Activated CD4-positive, alpha-beta memory T cell treated with anti-CD3 and anti-CD28 coated beads for 36 hours (primary cell): ENCODE data around the gene SPINT3. TPM values are rescaled to one million over a fixed set of nuclear protein-coding genes. Genes with fewer than 3 reads are reported as not detected.

Experiments
- CTCF ChIA-PET: fragments of 350-600 bp; sonication (Branson Sonifier 250); formaldehyde crosslinking; loops from one replicate; lab custom pipeline; 2021; ENCODE audit warnings: antibody characterized with exemption, inconsistent platforms; lab: Charles Lee
- POLR2A ChIA-PET: fragments of 350-600 bp; sonication (Branson Sonifier 250); formaldehyde crosslinking; loops from one replicate; lab custom pipeline; 2021; ENCODE audit warnings: antibody characterized with exemption; lab: Charles Lee
- DNase-seq: peaks from one replicate; pipeline ENCODE4 v3.0.0-alpha.2; 2020
- H3K27ac Mint-ChIP-seq: one replicate; pipeline ENCODE4 v1.8.0; 2021; ENCODE audit warnings: mixed read lengths
- H3K27me3 Mint-ChIP-seq: one replicate; pipeline ENCODE4 v1.8.0; 2021; ENCODE audit warnings: mixed read lengths
- H3K36me3 Mint-ChIP-seq: one replicate; pipeline ENCODE4 v1.8.0; 2021; ENCODE audit warnings: mixed read lengths
- H3K4me1 Mint-ChIP-seq: one replicate; pipeline ENCODE4 v1.8.0; 2021; ENCODE audit warnings: low read depth, mixed read lengths
- H3K4me3 Mint-ChIP-seq: one replicate; pipeline ENCODE4 v1.8.0; 2021; ENCODE audit warnings: mild to moderate bottlenecking, mixed read lengths
- H3K9me3 Mint-ChIP-seq: one replicate; pipeline ENCODE4 v1.8.0; 2021; ENCODE audit warnings: mixed read lengths
- intact Hi-C: fragments of 100-400 bp; cut with micrococcal nuclease; formaldehyde crosslinking; loops from one replicate; pipeline ENCODE4 v1.15.1; 2023
- total RNA-seq, 2 experiments: library from RNA; stranded (reverse); gene quantifications; one replicate each; pipeline ENCODE4 v1.2.3, GENCODE V29; 2021

The SPINT3 gene
- not detected for total RNA-seq

- H3K4me3 Mint-ChIP-seq: no peak within 1 kb of the TSS
- H3K27me3 Mint-ChIP-seq: peaks cover 23% of the 10 kb centered on the region
- POLR2A ChIA-PET: no interaction called here
- H3K4me1 Mint-ChIP-seq: no peaks in the 10 kb centered on the region
- no peaks in the 10 kb centered on the region for H3K9me3 Mint-ChIP-seq
- intact Hi-C loops: no loop called here
- no peak for DNase-seq
- H3K27ac Mint-ChIP-seq: no peak within 1 kb of the TSS
- H3K36me3 Mint-ChIP-seq: no peaks in the 10 kb centered on the region
- CTCF ChIA-PET: no interaction called here
Measured at GRCh38 chr20:45515147-45515913, at the start of gene SPINT3. Gene SPINT3, minus strand, starts transcription at chr20:45515622. Its CDS starts 14 bp downstream, at chr20:45515608.

- Mint-ChIP-seq H3K36me3 (no peaks in the 10 kb centered on the region), H3K4me3 (no peak overlapping the region), H3K9me3 (peaks cover 2% of the 10 kb centered on the region), H3K4me1 (no peaks in the 10 kb centered on the region), H3K27ac (no peak overlapping the region), H3K27me3 (peaks cover 9% of the 10 kb centered on the region)
- ChIA-PET CTCF (no interaction called here), POLR2A (no interaction called here)
- no peak for DNase-seq
- intact Hi-C loops: no loop called here
Measured at GRCh38 chr20:45564760-45565276, 49.4 kb upstream of the SPINT3 start.

GRCh38 chr20:45555198-45555597 is 39.8 kb upstream of the SPINT3 start:
- H3K36me3 Mint-ChIP-seq: no peaks in the 10 kb centered on the region
- peaks cover 21% of the 10 kb centered on the region for H3K27me3 Mint-ChIP-seq
- no peak for DNase-seq

GRCh38 chr20:45552456-45552855 is 37.0 kb upstream of the SPINT3 start:
- Mint-ChIP-seq H3K27me3 (peaks cover 22% of the 10 kb centered on the region), H3K36me3 (no peaks in the 10 kb centered on the region), H3K27ac (no peak overlapping the region), H3K9me3 (no peaks in the 10 kb centered on the region), H3K4me1 (no peaks in the 10 kb centered on the region), H3K4me3 (no peak overlapping the region)
- no peak for DNase-seq
- intact Hi-C loops: no loop called here
- POLR2A ChIA-PET: no interaction called here
- CTCF ChIA-PET: no interaction called here

More at GRCh38 chr20:45555198-45555597, 39.8 kb upstream of the SPINT3 start:
- ChIA-PET CTCF (interaction anchor here (1.7 kb wide), 1 partner anchor 74 kb away, joined by 4 read pairs; the partner anchor contains the start of gene WFDC10A), POLR2A (no interaction called here)
- H3K27ac Mint-ChIP-seq: no peak overlapping the region
- no peaks in the 10 kb centered on the region for H3K9me3 Mint-ChIP-seq
- intact Hi-C loops: no loop called here
- no peaks in the 10 kb centered on the region for H3K4me1 Mint-ChIP-seq
- no peak overlapping the region for H3K4me3 Mint-ChIP-seq

GRCh38 chr20:45550765-45551164 is 35.3 kb upstream of the SPINT3 start:
- peaks cover 24% of the 10 kb centered on the region for H3K27me3 Mint-ChIP-seq
- no peak overlapping the region for H3K27ac Mint-ChIP-seq
- CTCF ChIA-PET: interaction anchor here (2.3 kb wide), 1 partner anchor 221 kb away, joined by 6 read pairs; no protein-coding TSS in a partner anchor
- no peak overlapping the region for H3K4me3 Mint-ChIP-seq
- POLR2A ChIA-PET: no interaction called here
- no peak for DNase-seq
- H3K9me3 Mint-ChIP-seq: no peaks in the 10 kb centered on the region
- H3K4me1 Mint-ChIP-seq: no peaks in the 10 kb centered on the region
- intact Hi-C loops: no loop called here
- H3K36me3 Mint-ChIP-seq: no peaks in the 10 kb centered on the region

- intact Hi-C loops: no loop called here
- H3K4me3 Mint-ChIP-seq: no peak overlapping the region
- POLR2A ChIA-PET: no interaction called here
Measured at GRCh38 chr20:45548410-45548809, 33.0 kb upstream of the SPINT3 start.

GRCh38 chr20:45547206-45547770 is 31.9 kb upstream of the SPINT3 start, which contains the start of gene EPPIN:
Gene EPPIN, minus strand, starts transcription at chr20:45547401. Its CDS starts 44 bp downstream, at chr20:45547357.
- intact Hi-C loops: no loop called here
- Mint-ChIP-seq H3K4me3 (no peak within 1 kb of the TSS), H3K9me3 (no peaks in the 10 kb centered on the region)

More at GRCh38 chr20:45548410-45548809, 33.0 kb upstream of the SPINT3 start:
- peaks cover 22% of the 10 kb centered on the region for H3K27me3 Mint-ChIP-seq
- no peaks in the 10 kb centered on the region for H3K36me3 Mint-ChIP-seq
- CTCF ChIA-PET: interaction anchor here (1.5 kb wide), 1 partner anchor 222 kb away, joined by 5 read pairs; no protein-coding TSS in a partner anchor
- no peaks in the 10 kb centered on the region for H3K4me1 Mint-ChIP-seq
- no peak overlapping the region for H3K27ac Mint-ChIP-seq
- H3K9me3 Mint-ChIP-seq: no peaks in the 10 kb centered on the region
- no peak for DNase-seq

GRCh38 chr20:45545754-45546453 is 30.5 kb upstream of the SPINT3 start:
- H3K27ac Mint-ChIP-seq: no peak overlapping the region
- CTCF ChIA-PET: interaction anchor here (1.3 kb wide), 1 partner anchor 225 kb away, joined by 12 read pairs; no protein-coding TSS in a partner anchor
- H3K36me3 Mint-ChIP-seq: no peaks in the 10 kb centered on the region
- H3K4me3 Mint-ChIP-seq: no peak overlapping the region
- POLR2A ChIA-PET: no interaction called here
- H3K27me3 Mint-ChIP-seq: peaks cover 29% of the 10 kb centered on the region
- intact Hi-C loops: no loop called here
- DNase-seq: no peak
- H3K9me3 Mint-ChIP-seq: no peaks in the 10 kb centered on the region
- H3K4me1 Mint-ChIP-seq: no peaks in the 10 kb centered on the region

More at GRCh38 chr20:45547206-45547770, 31.9 kb upstream of the SPINT3 start, which contains the start of gene EPPIN:
- no peak for DNase-seq
- ChIA-PET CTCF (interaction anchor here (1.1 to 1.5 kb wide), 2 partner anchors 224 kb away, joined by 5 to 8 read pairs; no protein-coding TSS in a partner anchor), POLR2A (no interaction called here)
- H3K27ac Mint-ChIP-seq: no peak within 1 kb of the TSS
- no peaks in the 10 kb centered on the region for H3K36me3 Mint-ChIP-seq
- peaks cover 22% of the 10 kb centered on the region for H3K27me3 Mint-ChIP-seq
- H3K4me1 Mint-ChIP-seq: no peaks in the 10 kb centered on the region

- POLR2A ChIA-PET: no interaction called here
- H3K27me3 Mint-ChIP-seq: peaks cover 32% of the 10 kb centered on the region
- CTCF ChIA-PET: interaction anchor here (1.3 kb wide), 1 partner anchor 225 kb away, joined by 12 read pairs; no protein-coding TSS in a partner anchor
- H3K9me3 Mint-ChIP-seq: no peaks in the 10 kb centered on the region
- no peak overlapping the region for H3K27ac Mint-ChIP-seq
- H3K4me1 Mint-ChIP-seq: no peaks in the 10 kb centered on the region
- DNase-seq: no peak
- no peak overlapping the region for H3K4me3 Mint-ChIP-seq
- intact Hi-C loops: no loop called here
- H3K36me3 Mint-ChIP-seq: no peaks in the 10 kb centered on the region
Measured at GRCh38 chr20:45545351-45545750, 29.9 kb upstream of the SPINT3 start.

- ChIA-PET CTCF (interaction anchor here (1.6 kb wide), 1 partner anchor 231 kb away, joined by 8 read pairs; no protein-coding TSS in a partner anchor), POLR2A (no interaction called here)
- Mint-ChIP-seq H3K4me1 (no peaks in the 10 kb centered on the region), H3K9me3 (no peaks in the 10 kb centered on the region), H3K27ac (no peak within 1 kb of the TSS), H3K27me3 (peaks cover 27% of the 10 kb centered on the region), H3K36me3 (no peaks in the 10 kb centered on the region), H3K4me3 (no peak within 1 kb of the TSS)
- intact Hi-C loops: no loop called here
- no peak for DNase-seq
Measured at GRCh38 chr20:45539382-45539781, 24.0 kb upstream of the SPINT3 start, which contains the start of gene WFDC6. Gene WFDC6, minus strand, starts transcription at chr20:45539482. Its CDS starts 75 bp downstream, at chr20:45539407.

- peaks cover 24% of the 10 kb centered on the region for H3K27me3 Mint-ChIP-seq
- H3K27ac Mint-ChIP-seq: no peak overlapping the region
- H3K4me3 Mint-ChIP-seq: no peak overlapping the region
- H3K4me1 Mint-ChIP-seq: no peaks in the 10 kb centered on the region
- no peaks in the 10 kb centered on the region for H3K36me3 Mint-ChIP-seq
- intact Hi-C loops: no loop called here
- ChIA-PET CTCF (interaction anchor here (1.6 kb wide), 1 partner anchor 232 kb away, joined by 8 read pairs; no protein-coding TSS in a partner anchor), POLR2A (no interaction called here)
- no peak for DNase-seq
- H3K9me3 Mint-ChIP-seq: no peaks in the 10 kb centered on the region
Measured at GRCh38 chr20:45538209-45538799, 22.9 kb upstream of the SPINT3 start.
